Adrenal gland (tissue), 12 donors: Measurements from ENCODE around the gene STAG3. TPM values are rescaled to one million over a fixed set of nuclear protein-coding genes. Genes with fewer than 3 reads are reported as not detected.
"Not testable (repeated sequence)": the region's sequence is repeated elsewhere in the genome, so short reads cannot be mapped to it uniquely, and the experiment has no call there.

Experiments
- DNase-seq, 7 donors: peaks; one replicate each; pipeline ENCODE4 v3.0.0-alpha.2; 2019 to 2020
- H3K27ac ChIP-seq, 5 donors: fragments of 200-600 bp; sonication (generic) in 4 of 5; 1 replicate in 3 of 5; 2 replicates in 2 of 5; pipeline versions ENCODE4 v1.5.1 to v1.8.0; 2016 to 2020; ENCODE audit warnings: mild to moderate bottlenecking in 1 of 5
- H3K27me3 ChIP-seq: fragments of 200-600 bp; 2 replicates; pipeline ENCODE4 v1.8.0; 2021
- H3K36me3 ChIP-seq, 2 donors: fragments of 200-600 bp; replicated peaks in 1 of 2; 1 replicate in 1 of 2; 2 replicates in 1 of 2; pipeline versions ENCODE4 v1.5.1 to v1.8.0; 2018 to 2022
- H3K4me1 ChIP-seq, 2 donors: fragments of 200-600 bp; replicated peaks in 1 of 2; 1 replicate in 1 of 2; 2 replicates in 1 of 2; pipeline versions ENCODE4 v1.5.1 to v1.8.0; 2018 to 2021
- H3K4me3 ChIP-seq, 4 donors: fragments of 200-600 bp; sonication (generic) in 3 of 4; one replicate each; pipeline ENCODE4 v1.5.1; 2016 to 2018
- H3K9me3 ChIP-seq, 3 donors: fragments of 200-600 bp; sonication (generic) in 1 of 3; replicated peaks in 1 of 3; 1 replicate in 2 of 3; 2 replicates in 1 of 3; pipeline versions ENCODE4 v1.5.1 to v1.8.0; 2016 to 2021
- POLR2A ChIP-seq, 2 donors: fragments of 450-650 bp; IDR thresholded peaks; one replicate each; pipeline ENCODE4 v1.6.1; 2017; ENCODE audit warnings: antibody characterized with exemption in 2 of 2, mild to moderate bottlenecking in 2 of 2, moderate library complexity in 1 of 2
- whole genome bisulfite sequencing, 4 donors: extraction: QIAGEN DNeasy Blood & Tissue Kit in 2 of 4; methylation state at CpG; one replicate each; pipeline versions ENCODE4 v1.1.5 to v1.1.7; 2013 to 2017; 5-methylcytosine and 5-hydroxymethylcytosine counted together
- intact Hi-C, 2 donors: fragments of 100-400 bp; cut with DNase I; formaldehyde crosslinking; loops; one replicate each; pipeline versions ENCODE4 v1.14.1 to v1.15.0; 2022 to 2023
- polyA plus RNA-seq, 3 donors: library from polyadenylated mRNA; stranded (reverse); fragments of 200-250 nt in 2 of 3; fragments of 350-450 nt in 1 of 3; fragmentation: Illumina TruSeq in 1 of 3; extraction: RNeasy Lipid Tissue Mini Kit (QIAGEN cat#74804) in 1 of 3; gene quantifications; one replicate each; pipeline ENCODE4 v1.2.3, GENCODE V29; 2013 to 2014
- total RNA-seq, 9 donors: library from RNA; depleted of rRNA in 4 of 9; stranded (reverse); fragments of >200 nt in 4 of 9; fragments of 120-200 nt in 1 of 9; fragmentation: NEBNext Ultra II Directional in 1 of 9; extraction: Animal tissue kit (Norgen Biotek cat#: 25700) in 1 of 9; gene quantifications; one replicate each; pipeline versions ENCODE4 v1.1.0 to v1.2.4, GENCODE V29; 2013 to 2023
- TF ChIP-seq, protein P1 (sequence below), 6 experiments: fragments of 450-650 bp in 4 of 6; fragments of 200-600 bp in 2 of 6; sonication (generic) in 1 of 6; IDR thresholded peaks; 1 replicate in 5 of 6; 2 replicates in 1 of 6; pipeline versions ENCODE4 v1.5.1 to v1.8.0; 2016 to 2021; ENCODE audit warnings: antibody characterized with exemption in 6 of 6, mild to moderate bottlenecking in 2 of 6, moderate library complexity in 1 of 6
- donor health status: healthy with polysubstance abuse.
- donor health status: Bipolar disorder and iron deficiency.
- donor health status: DM: yes; HTN: yes; CAD: no.
- donor health status: DM: no; HTN: no; CAD: no.
- donor health status: DM: no; HTN: no; CAD: no.
- donor health status: DM: yes; HTN: yes; CAD: no.

STAG3 gene
- total and polyA plus RNA-seq, 12 donors = 0.26 to 3.3 (median 1.3) TPM

DNA sequence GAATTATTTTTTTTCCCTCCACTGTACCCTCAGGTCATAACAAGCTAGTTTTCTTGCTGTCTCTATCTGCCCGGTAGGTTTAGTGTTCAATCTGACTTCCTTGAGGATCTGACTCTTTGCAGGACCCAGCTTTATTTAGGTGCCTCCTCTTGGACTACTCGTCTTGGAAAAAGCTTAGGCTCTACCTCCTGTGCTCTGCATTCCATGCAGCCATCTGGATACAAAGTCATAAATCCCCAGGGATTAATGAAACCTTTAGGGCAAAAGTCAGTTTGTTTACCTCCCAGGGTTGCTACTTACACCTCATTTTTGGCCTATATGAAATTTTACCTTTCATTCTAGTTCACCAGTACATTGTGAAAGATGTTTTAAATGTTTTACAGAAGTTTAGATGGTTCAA is 8.0 kb downstream of the STAG3 start:
- no peak for DNase-seq
- H3K4me3 ChIP-seq = no peak overlapping the region
- intact Hi-C loops = no loop called here
- no peak overlapping the region for H3K27ac ChIP-seq
- no peaks in the 10 kb centered on the region for H3K27me3 ChIP-seq
- no peaks in the 10 kb centered on the region for H3K36me3 ChIP-seq
- no peak for TF ChIP-seq POLR2A (IDR thresholded peaks at IDR 0.05)
- TF ChIP-seq, protein P1, sequence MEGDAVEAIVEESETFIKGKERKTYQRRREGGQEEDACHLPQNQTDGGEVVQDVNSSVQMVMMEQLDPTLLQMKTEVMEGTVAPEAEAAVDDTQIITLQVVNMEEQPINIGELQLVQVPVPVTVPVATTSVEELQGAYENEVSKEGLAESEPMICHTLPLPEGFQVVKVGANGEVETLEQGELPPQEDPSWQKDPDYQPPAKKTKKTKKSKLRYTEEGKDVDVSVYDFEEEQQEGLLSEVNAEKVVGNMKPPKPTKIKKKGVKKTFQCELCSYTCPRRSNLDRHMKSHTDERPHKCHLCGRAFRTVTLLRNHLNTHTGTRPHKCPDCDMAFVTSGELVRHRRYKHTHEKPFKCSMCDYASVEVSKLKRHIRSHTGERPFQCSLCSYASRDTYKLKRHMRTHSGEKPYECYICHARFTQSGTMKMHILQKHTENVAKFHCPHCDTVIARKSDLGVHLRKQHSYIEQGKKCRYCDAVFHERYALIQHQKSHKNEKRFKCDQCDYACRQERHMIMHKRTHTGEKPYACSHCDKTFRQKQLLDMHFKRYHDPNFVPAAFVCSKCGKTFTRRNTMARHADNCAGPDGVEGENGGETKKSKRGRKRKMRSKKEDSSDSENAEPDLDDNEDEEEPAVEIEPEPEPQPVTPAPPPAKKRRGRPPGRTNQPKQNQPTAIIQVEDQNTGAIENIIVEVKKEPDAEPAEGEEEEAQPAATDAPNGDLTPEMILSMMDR (IDR thresholded peaks at IDR 0.05) = no peak
- no peaks in the 10 kb centered on the region for H3K4me1 ChIP-seq
- WGBS, 4 donors = 67 to 92% (median 81%) methylated on average over 2 of the region's 2 CpGs
- H3K9me3 ChIP-seq = no peaks in the 10 kb centered on the region

DNA sequence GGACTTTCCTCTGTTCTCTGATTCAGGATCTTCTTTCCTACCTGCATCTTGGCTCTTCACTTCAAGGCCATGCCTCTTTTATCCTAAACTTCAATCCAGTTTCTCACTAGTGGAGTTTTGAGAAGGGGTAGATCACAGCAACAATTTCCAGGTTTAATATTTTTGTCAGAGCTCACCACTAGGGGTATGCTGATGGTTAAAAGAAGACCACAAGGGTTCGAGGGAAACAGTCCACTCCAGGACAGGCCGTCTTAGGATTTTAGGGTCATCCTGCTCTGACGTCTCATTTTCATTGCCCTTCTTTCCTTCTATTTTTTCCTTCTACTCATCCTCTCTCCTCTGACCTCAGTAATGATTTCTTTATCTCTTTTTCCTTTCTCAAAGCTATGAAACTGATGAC is 11.3 kb downstream of the STAG3 start:
- H3K9me3 ChIP-seq = no peaks in the 10 kb centered on the region
- no peak for TF ChIP-seq POLR2A (IDR thresholded peaks at IDR 0.05)
- TF ChIP-seq, protein P1 (IDR thresholded peaks at IDR 0.05) = no peak
- 69 to 84% (median 79%) methylated on average over 3 of the region's 3 CpGs for WGBS, 4 donors
- H3K4me1 ChIP-seq = no peaks in the 10 kb centered on the region
- no peaks in the 10 kb centered on the region for H3K27me3 ChIP-seq
- no peak for DNase-seq
- no peaks in the 10 kb centered on the region for H3K36me3 ChIP-seq
- no peak overlapping the region for H3K27ac ChIP-seq
- intact Hi-C loops = no loop called here
- no peak overlapping the region for H3K4me3 ChIP-seq

DNA sequence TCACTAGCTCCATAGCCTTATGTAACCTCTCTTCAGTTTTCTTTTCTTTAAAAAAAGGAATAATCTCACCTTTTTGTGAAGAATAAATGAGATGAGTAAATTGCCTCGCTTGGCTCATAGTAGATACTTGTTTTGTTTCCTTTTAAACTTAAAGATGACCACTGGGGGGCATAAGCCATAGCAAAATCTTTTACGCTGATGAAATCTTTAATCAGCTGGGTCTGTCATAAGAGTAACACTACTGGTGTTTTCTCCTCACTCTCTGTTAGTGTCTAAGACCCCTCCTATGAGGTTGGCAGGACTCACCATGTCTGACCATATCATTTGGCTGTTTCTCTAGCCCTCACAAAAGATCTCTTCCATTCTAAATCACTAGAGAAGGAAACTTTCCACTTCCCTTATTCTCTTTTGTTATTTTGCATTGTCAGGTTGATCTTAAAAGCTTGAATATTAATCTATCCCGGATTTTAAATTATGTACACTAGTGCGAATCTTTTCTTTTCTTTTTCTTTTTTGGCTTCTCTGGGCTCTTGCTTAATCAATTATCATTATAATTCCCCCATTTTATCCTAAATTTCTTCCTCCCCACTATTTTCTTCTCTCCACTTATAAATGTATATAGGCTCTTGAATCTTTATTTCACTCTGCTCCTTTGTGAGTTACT is 12.5 kb downstream of the STAG3 start:
- H3K27me3 ChIP-seq = no peaks in the 10 kb centered on the region
- H3K36me3 ChIP-seq = no peaks in the 10 kb centered on the region
- H3K27ac ChIP-seq = no peak overlapping the region
- DNase-seq = peak in 1 of 7 donors; percentile 20
- no peak for TF ChIP-seq POLR2A (IDR thresholded peaks at IDR 0.05)
- TF ChIP-seq, protein P1 (IDR thresholded peaks at IDR 0.05) = peak; percentile 21 to 48 (median 36)
- H3K4me3 ChIP-seq = no peak overlapping the region
- WGBS, 4 donors = 46 to 56% (median 49%) methylated on average over 4 of the region's 4 CpGs
- H3K9me3 ChIP-seq = no peaks in the 10 kb centered on the region
- no peaks in the 10 kb centered on the region for H3K4me1 ChIP-seq
- intact Hi-C loops = no loop called here

DNA sequence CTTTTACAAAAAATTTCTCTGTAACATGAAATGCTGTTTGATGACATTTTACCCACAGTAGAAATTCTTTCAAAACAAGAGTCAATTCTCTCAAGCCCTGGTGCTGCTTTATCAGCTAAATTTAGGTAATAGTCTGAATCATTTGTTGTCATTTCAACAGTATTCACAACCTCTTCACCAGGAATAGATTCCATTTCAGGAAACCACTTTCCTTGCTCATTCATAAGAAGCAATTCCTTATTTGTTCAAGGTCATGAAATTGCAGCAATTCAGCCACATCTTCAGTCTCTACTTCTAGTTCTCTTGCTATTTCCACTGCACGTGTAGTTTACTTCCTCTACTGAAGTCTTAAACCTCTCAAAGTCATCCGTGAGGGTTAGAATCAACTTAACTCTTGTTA is 14.1 kb downstream of the STAG3 start:
- 38 to 60% (median 55%) methylated on average over 2 of the region's 2 CpGs for WGBS, 4 donors
- DNase-seq = no peak
- no peak overlapping the region for H3K27ac ChIP-seq
- H3K27me3 ChIP-seq = no peaks in the 10 kb centered on the region
- no peaks in the 10 kb centered on the region for H3K36me3 ChIP-seq
- H3K4me1 ChIP-seq = no peaks in the 10 kb centered on the region
- no peak for TF ChIP-seq POLR2A (IDR thresholded peaks at IDR 0.05)
- TF ChIP-seq, protein P1 (IDR thresholded peaks at IDR 0.05) = no peak
- intact Hi-C loops = no loop called here
- no peak overlapping the region for H3K4me3 ChIP-seq
- H3K9me3 ChIP-seq = no peaks in the 10 kb centered on the region

DNA sequence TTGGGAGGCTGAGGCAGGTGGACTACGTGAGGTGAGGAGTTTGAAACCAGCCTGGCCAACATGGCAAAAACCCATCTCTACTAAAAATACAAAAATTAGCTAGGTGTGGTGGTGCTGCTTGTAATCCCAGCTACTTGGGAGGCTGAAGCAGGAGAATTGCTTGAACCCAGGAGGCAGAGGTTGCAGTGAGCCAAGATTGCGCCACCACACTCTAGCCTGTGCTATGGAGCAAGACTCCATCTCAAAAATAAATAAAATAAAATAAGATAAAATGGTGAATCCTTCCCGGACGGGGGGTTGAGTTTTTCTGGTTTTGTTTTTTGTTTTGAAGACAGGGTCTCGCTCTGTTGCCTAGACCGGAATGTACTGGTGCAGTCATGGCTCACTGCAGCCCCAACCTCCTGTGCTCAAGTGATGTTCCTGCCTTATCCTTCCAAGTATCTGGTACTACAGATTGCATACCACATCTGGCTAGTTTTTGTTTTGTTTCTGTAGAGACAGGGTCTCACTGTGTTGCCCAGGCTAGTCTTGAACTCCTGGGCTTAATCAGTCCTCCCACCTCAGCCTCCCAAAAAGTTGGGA is 14.7 kb downstream of the STAG3 start:
- H3K27ac ChIP-seq, intact Hi-C loops, H3K27me3 ChIP-seq, H3K4me3 ChIP-seq, H3K4me1 ChIP-seq, H3K9me3 ChIP-seq, H3K36me3 ChIP-seq: not testable (repeated sequence)
- DNase-seq = peak in 1 of 7 donors; percentile 6
- 92 to 97% (median 93%) methylated on average over 6 of the region's 6 CpGs for WGBS, 4 donors
